Measurements from ENCODE around the gene ZFPL1. TPM values are rescaled to one million over a fixed set of nuclear protein-coding genes. Genes with fewer than 3 reads are reported as not detected.

ZFPL1 gene
- total and polyA plus RNA-seq, 9 of the 15 experiments (the other 6 are each of a cell fraction or from before 2014, with no cell fraction given) = 3.7 to 37.5 (median 22.7) TPM

DNA sequence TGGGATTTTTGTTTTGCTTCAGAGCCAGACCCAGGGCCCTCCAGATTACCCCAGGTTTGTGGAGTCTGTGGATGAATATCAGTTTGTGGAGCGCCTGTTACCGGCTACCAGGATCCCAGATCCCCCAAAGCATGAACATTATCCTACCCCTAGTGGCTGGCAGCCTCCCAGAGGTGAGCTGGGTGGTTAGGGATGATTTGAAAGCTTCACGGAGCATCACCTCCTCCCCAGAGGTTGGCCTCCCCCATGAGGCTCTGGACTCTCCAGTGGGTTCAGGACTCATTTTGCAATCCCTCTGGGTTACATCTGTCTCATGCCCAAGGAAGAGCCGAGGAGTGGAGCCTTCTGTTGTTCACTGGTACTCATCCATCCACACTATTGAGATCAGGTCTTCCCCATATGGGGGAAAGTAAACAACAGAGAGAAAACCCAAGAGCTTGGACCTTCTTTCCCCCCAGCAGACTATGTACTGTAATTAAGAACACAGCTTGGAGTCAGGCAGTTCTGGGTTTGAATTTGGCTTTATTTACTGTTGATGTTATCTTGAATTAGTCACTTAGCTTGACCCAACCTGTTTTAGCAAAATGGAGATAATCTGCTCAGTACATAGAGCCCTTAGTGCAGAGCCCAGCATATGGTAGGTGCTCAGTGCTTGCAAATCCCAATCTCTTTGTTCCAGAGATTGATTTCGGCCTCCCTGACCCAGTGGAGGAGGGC is 40.6 kb downstream of the ZFPL1 start (continued):
- TF ChIP-seq, protein P1, sequence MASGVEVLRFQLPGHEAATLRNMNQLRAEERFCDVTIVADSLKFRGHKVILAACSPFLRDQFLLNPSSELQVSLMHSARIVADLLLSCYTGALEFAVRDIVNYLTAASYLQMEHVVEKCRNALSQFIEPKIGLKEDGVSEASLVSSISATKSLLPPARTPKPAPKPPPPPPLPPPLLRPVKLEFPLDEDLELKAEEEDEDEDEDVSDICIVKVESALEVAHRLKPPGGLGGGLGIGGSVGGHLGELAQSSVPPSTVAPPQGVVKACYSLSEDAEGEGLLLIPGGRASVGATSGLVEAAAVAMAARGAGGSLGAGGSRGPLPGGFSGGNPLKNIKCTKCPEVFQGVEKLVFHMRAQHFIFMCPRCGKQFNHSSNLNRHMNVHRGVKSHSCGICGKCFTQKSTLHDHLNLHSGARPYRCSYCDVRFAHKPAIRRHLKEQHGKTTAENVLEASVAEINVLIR (CRISPR knock-in tag; IDR thresholded peaks at IDR 0.05) = no peak
- TF ChIP-seq SIRT6 (IDR thresholded peaks at IDR 0.05; ENCODE audit: low read depth, low read length) (no peak), ZNF274 (IDR thresholded peaks at IDR 0.05; ENCODE audit: borderline replicate concordance, low read depth, low read length) (no peak), FOXP1 (CRISPR knock-in tag; IDR thresholded peaks at IDR 0.05) (peak; percentile 40; the same call in 1 of the 2 replicates), CHCHD3 (CRISPR knock-in tag; IDR thresholded peaks at IDR 0.05) (no peak), FOSL1 (tag; conservative IDR thresholded peaks at IDR 0.05) (peak; percentile 82), MED1 (CRISPR knock-in tag; IDR thresholded peaks at IDR 0.05; ENCODE audit: borderline replicate concordance) (no peak), ZNF668 (CRISPR knock-in tag; IDR thresholded peaks at IDR 0.05) (no peak), FOXA3 (CRISPR knock-in tag; conservative IDR thresholded peaks at IDR 0.05 in 1 of 2, IDR thresholded peaks at IDR 0.05 in 1 of 2) (peak; percentile 26 to 75; a peak in 1 of 4 replicates), CBFA2T2 (conservative IDR thresholded peaks at IDR 0.05) (peak; percentile 48), GATA2 (CRISPR knock-in tag; IDR thresholded peaks at IDR 0.05) (no peak), ZNF436 (CRISPR knock-in tag; IDR thresholded peaks at IDR 0.05) (no peak), TEAD4 (IDR thresholded peaks at IDR 0.05; ENCODE audit: low read length) (peak; percentile 37; the same call in 1 of the 2 replicates), TEAD4 (CRISPR knock-in tag; IDR thresholded peaks at IDR 0.05; ENCODE audit: borderline replicate concordance) (no peak), ZNF764 (CRISPR knock-in tag; IDR thresholded peaks at IDR 0.05; ENCODE audit: low read depth) (no peak), DPF2 (IDR thresholded peaks at IDR 0.05) (0 out of 2 replicates have a peak, but pooled peaks have one; percentile 41)
- TF ChIP-seq, protein P2, sequence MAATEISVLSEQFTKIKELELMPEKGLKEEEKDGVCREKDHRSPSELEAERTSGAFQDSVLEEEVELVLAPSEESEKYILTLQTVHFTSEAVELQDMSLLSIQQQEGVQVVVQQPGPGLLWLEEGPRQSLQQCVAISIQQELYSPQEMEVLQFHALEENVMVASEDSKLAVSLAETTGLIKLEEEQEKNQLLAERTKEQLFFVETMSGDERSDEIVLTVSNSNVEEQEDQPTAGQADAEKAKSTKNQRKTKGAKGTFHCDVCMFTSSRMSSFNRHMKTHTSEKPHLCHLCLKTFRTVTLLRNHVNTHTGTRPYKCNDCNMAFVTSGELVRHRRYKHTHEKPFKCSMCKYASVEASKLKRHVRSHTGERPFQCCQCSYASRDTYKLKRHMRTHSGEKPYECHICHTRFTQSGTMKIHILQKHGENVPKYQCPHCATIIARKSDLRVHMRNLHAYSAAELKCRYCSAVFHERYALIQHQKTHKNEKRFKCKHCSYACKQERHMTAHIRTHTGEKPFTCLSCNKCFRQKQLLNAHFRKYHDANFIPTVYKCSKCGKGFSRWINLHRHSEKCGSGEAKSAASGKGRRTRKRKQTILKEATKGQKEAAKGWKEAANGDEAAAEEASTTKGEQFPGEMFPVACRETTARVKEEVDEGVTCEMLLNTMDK (IDR thresholded peaks at IDR 0.05; ENCODE audit: borderline replicate concordance, insufficient read depth, low read depth, low read length, poor library complexity, severe bottlenecking) = no peak
- TF ChIP-seq, protein P3, sequence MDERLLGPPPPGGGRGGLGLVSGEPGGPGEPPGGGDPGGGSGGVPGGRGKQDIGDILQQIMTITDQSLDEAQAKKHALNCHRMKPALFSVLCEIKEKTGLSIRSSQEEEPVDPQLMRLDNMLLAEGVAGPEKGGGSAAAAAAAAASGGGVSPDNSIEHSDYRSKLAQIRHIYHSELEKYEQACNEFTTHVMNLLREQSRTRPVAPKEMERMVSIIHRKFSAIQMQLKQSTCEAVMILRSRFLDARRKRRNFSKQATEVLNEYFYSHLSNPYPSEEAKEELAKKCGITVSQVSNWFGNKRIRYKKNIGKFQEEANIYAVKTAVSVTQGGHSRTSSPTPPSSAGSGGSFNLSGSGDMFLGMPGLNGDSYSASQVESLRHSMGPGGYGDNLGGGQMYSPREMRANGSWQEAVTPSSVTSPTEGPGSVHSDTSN (CRISPR knock-in tag; IDR thresholded peaks at IDR 0.05; ENCODE audit: low read depth) = no peak
- TF ChIP-seq, protein P3 (tag; conservative IDR thresholded peaks at IDR 0.05; ENCODE audit: low read depth) = no peak
- TF ChIP-seq, protein P4, sequence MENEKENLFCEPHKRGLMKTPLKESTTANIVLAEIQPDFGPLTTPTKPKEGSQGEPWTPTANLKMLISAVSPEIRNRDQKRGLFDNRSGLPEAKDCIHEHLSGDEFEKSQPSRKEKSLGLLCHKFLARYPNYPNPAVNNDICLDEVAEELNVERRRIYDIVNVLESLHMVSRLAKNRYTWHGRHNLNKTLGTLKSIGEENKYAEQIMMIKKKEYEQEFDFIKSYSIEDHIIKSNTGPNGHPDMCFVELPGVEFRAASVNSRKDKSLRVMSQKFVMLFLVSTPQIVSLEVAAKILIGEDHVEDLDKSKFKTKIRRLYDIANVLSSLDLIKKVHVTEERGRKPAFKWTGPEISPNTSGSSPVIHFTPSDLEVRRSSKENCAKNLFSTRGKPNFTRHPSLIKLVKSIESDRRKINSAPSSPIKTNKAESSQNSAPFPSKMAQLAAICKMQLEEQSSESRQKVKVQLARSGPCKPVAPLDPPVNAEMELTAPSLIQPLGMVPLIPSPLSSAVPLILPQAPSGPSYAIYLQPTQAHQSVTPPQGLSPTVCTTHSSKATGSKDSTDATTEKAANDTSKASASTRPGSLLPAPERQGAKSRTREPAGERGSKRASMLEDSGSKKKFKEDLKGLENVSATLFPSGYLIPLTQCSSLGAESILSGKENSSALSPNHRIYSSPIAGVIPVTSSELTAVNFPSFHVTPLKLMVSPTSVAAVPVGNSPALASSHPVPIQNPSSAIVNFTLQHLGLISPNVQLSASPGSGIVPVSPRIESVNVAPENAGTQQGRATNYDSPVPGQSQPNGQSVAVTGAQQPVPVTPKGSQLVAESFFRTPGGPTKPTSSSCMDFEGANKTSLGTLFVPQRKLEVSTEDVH (IDR thresholded peaks at IDR 0.05; ENCODE audit: low read depth, partially characterized antibody) = no peak

Measured in K562 (cell line).